NCI-H345 treated with DMSO at 0.1 percent for 48 hours (cell line): Measurements from ENCODE around the gene BST2.
A peak's percentile ranks its signal among the peaks of the same experiment; 100 is the strongest.

Source experiments
- DNase-seq: peaks from one replicate; lab custom pipeline; 2025; ENCODE audit not compliant: unreplicated experiment; lab: John Stamatoyannopoulos, UW

BST2 gene

GRCh38 chr19:17419621-17420474 lies 14.4 kb upstream of the BST2 start, which contains the start of gene MVB12A:
Gene MVB12A, plus strand, starts transcription at chr19:17420047. Its CDS starts 89 bp downstream, at chr19:17420136.
- DNase-seq = peak; percentile 94

DNA sequence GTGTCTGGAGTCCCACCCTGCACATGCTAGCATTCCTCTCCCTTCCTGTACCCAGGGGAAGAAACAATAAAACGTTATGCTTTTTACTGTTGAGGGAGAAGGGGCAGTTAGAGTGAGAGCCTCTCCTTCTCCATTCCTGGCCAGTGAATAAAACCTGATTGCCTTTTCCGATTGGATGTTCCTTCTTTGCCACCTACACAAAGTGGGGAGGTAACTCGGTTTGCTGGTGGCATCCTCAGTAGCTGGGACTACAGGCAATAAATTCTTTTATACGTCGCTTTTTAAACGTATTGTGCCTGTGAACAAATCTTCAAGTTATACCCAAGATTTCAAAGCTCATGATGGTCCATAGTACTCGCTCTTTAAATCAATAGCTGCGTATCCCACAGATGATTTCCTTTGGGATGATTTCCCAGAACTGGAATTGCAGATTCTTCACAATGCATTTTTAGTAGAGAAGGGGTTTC lies 13.8 kb upstream of the BST2 start:
- no peak for DNase-seq

DNA sequence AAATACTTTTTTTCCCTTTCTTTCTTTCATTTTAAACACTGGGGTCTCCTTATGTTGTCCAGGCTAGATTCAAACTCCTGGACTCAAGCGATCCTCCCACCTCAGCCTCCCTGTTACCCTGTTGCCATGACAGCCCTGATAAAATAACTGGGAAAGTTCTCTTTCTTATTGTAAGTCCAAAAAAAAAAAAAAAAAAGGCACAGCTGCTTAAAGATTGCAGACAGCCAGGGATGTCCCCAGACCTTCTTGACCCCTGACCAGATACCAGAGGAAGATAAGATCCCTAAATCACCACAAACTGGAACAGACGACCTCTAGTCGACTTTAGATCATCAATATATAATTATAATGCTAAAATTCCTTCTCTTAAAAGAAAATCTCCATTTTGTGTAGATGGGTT lies 13.3 kb upstream of the BST2 start:
- DNase-seq = no peak

DNA sequence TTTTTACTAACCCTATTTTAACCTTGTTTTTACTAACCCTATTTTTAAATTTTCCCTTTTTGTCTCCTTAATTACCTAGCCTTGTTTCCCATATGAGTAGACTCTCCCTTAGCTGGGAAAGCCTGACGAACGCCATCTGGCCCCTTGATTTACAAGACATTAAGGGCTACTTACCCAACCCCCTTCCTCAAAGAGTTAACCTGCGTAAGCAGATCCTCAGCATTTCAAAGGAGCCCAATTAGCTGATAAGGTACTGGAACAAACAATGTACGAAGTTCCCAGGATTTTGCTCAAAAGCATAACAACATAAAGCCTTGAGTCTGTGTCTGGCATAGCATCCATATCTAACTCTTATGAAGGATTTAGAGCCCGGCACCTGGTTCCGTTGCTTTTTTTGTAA lies 9.7 kb upstream of the BST2 start:
- DNase-seq = no peak

- DNase-seq = no peak
Measured at GRCh38 chr19:17414097-17414496, 8.7 kb upstream of the BST2 start.

GRCh38 chr19:17411801-17412200 lies 6.4 kb upstream of the BST2 start:
- DNase-seq = no peak

DNA sequence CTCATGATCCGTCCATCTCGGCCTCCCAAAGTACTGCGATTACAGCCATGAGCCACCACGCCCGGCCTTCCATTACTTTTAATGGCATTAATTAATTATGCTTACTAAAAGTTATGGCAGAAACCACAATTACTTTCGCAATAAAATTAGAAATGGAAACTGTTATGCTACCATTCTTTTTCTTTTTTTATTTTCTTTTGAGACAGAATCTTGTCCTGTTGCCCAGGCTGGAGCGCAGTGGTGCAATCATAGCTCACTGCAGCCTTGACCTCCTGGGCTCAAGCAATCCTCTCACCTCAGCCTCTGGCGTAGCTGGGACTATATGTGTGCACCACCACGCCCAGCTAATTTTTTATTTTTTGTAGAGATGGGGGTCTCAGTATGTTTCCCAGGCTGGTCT lies 4.6 kb upstream of the BST2 start:
- DNase-seq = no peak

DNA sequence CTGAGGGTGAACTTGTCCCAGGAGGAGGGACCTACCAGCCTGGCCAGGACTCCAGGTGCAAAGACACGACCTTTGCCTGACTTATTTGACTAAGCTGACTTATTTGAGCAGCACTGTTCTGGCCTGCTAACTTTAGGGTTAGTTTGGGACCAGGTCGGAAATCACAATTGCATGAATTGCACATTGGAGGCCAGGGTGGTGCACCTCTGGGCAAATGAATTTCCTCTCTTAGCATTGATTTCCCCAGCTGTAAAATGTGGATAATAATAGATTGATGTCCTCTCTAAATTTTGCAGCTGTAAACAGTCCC lies 1.4 kb upstream of the BST2 start:
- no peak for DNase-seq

GRCh38 chr19:17406046-17406886 lies 836 bp upstream of the BST2 start:
- no peak for DNase-seq

DNA sequence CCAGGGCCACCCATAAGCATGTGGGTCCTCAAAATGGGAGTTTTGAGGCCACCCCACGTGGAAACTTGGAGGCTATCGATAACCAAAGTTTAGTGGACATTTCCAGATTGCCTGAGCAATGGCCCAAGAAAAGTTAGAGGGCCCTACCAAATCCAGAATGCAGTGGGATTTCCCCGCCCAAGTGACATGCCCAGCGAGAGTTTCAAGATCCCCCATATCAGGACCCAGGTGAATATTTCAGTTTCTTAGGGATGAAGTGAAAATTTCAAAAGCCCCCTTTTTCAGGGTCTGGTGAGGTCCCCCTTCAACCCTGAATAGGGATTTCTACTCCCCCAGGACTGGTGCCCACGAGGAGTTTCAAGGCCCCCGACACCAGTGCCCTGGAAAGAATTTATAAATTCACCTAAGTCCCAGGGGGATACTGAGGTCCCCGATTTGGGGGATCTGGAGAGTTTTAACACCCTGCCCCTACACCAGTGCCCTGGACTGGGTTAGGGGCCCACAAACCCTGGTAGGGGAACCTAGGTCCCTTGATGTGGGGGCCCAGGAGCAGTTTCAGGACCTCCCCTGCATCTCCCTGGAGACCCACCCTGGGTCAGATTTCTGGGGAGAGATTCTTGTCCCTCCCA lies 695 bp downstream of the BST2 start:
- no peak for DNase-seq

DNA sequence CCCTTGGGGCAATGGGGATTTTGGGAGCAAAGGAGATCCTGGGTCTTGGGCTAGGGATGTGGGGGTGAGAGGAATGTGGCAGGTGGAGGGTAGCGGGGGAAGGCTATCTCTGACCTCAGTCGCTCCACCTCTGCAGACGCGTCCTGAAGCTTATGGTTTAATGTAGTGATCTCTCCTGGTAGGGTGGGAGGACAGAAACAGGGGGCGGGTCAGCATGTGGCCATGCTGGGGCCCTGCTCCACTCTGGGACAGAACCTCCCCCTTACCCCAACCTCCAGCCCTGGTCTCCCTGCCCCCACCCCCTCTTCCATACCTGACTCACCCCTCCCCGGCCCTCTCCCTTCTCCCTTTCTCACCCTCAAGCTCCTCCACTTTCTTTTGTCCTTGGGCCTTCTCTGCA lies 1.4 kb downstream of the BST2 start:
- no peak for DNase-seq

DNA sequence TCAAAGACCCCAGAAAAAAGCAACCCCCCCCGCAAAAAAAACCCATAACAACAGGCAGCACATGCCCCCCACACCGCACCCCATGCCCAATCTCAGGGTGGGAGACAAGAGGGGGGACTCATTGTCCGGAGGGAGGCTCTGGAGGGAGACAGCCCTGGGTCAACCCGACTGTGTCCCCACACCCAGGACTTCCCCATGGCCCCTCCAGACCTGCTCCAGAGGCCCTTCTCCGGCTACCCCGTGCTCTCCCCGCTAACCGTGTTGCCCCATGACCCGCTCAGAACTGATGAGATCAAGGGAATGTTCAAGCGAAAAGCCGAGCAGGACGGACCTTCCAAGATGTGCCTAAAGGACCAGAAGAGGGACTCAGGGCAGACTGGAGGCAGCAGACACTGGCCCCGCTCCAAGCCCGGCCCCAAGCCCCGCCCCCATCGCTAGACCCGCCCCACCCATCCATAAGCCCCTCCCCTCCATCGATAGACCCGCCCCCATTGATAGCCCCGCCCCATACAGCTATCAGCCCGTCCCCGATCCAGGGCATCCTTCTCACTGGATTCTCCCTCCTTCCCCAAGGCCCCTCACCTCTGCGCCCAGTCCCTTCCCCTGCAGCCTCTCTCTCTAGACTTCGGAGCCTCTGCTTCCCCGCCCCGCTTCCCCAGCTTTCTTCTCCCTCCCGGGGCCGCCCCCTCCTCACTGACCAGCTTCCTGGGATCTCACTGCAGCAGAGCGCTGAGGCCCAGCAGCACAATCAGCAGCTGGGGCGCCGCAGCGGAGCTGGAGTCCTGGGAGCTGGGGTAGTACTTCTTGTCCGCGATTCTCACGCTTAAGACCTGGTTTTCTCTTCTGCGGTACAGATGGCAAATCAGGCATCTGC lies 2.2 kb downstream of the BST2 start:
- DNase-seq = no peak

DNA sequence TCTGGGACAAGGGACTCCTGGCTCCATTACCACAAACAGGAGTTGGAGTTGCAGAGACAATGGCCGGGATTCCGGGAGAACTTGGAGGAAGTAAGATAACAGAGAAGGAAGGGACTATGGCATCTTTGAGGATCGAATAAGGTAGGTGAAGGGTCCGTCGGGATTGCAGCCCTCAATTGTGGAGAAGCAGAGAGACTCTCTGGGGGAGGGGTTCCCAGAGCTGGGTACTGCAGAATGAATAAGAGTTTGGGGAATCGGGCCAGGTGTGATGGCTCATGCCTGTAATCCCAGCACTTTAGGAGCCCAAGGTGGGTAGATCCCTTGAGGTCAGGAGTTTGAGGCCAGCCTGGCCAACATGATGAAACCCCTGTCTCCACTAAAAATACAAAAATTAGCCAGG lies 3.8 kb downstream of the BST2 start:
- DNase-seq = no peak

DNA sequence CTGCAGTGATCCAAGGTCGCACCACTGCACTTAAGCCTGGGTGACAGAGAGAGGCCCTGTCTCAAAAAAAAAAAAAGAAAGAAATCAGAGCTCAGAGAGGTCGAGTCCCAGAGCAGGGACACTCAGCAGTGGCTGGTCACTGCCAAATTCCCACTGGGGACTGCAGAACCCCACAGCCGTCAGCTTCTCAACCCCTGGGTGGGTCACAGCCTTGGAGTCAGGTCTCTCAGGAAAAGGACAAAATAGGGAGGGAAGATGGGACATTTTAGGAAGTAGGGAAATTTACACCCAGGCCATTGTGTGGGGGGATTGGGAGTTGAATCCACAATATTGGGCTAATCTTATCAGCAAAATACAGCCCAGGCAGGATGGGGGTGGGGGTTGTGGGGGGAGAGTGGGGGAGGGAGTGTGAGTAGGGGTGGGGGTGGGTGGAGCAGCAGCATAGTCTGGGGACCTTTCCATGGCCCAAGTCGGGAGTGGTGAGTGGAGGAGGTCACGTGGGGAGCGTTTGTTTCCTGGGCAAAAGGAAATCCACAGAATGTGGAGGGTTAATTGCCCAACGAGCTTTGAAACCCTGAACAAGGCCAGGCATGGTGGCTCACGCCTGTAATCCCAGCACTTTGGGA lies 6.4 kb downstream of the BST2 start:
- no peak for DNase-seq

GRCh38 chr19:17394891-17395415 lies 10.5 kb downstream of the BST2 start:
- DNase-seq = no peak

GRCh38 chr19:17393914-17394313 lies 11.5 kb downstream of the BST2 start, which contains the start of gene CCDC194:
Gene CCDC194, minus strand, starts transcription at chr19:17394196. Its CDS starts 38 bp downstream, at chr19:17394158.
- no peak for DNase-seq

- no peak for DNase-seq
Measured at GRCh38 chr19:17393002-17393401, 12.4 kb downstream of the BST2 start.

DNA sequence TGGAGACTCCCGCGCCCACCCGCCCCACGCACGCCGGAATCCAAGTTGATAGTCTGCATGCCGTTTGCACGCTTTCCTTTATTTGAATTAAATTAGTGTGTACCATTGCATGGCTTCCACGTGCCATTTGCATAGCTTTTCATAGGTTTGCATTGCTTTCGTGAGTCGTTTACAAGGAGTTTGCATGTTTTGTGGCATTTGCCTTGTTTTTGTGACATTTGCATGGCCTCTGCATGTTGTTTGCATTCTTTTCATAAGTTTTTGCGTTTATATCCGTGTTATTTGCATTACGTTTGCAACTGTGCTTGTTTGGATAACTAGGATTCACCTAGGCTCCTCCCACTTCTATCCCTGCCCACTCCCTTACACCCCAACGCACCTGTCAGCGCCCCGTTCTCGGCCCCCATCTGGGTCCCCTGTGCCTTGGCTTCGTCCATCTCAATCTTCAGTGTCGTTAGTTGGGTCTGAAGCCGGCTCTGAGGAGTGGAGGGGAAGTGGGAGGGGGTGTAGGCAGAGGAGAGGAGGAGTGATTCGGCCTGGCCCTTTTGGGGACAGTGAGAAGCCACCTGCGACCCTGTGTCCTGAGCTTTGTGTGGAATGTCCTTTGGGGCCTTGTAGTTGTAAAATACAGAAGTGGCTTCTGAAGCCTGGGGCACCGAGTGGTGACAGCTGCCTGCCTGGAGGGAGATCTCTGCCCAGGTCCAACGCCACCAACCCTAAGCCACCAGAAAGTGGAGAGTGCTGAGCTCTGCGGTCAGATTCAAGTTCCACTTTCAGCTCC lies 13.9 kb downstream of the BST2 start:
- DNase-seq = no peak
